NT2/D1 (cell line): ENCODE results near the gene ADGRL3.

Experiments
- SUZ12 ChIP-seq: IDR thresholded peaks from 2 replicates; pipeline ENCODE4 v1.6.1; 2011; ENCODE audit not compliant: insufficient read length, insufficient read depth; ENCODE audit errors: extremely low read depth
- YY1 ChIP-seq: IDR thresholded peaks from 2 replicates; pipeline ENCODE4 v1.6.1; 2011; ENCODE audit not compliant: insufficient read length, insufficient read depth
- ZNF274 ChIP-seq: IDR thresholded peaks from 2 replicates; pipeline ENCODE4 v1.6.1; 2011; ENCODE audit warnings: mild to moderate bottlenecking, low read depth, low read length

DNA sequence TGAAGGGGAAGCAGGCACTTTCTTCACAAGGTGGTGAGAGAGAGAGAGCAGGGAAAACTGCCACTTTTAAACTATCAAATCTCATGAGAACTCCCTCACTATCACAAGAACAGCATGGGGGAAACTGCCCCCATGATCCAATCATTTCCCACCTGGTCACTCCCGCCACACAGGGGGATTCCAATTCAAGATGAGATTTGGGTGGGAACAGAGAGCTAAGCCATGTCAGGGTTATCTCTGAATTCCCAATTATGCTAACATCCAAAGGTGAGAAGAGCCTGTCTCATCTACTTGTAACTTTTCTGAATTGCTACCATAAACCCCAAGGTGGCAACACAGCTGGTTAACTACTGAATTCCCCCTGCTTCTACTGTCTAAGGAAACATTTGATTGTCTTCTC, 758.5 kb downstream of the ADGRL3 start:
- no peak for TF ChIP-seq YY1
- TF ChIP-seq SUZ12 = no peak
- TF ChIP-seq ZNF274 = no peak
